DND-41 (cell line): Measurements from ENCODE around the gene ZNF581.

Experiments used
- ATAC-seq: fragments of 200-7000 bp; cut with Tn5 transposase; 3 replicates; pipeline ENCODE4 v1.9.1; 2021; ENCODE audit warnings: low read depth; ENCODE audit not compliant: insufficient read depth
- DNase-seq: peaks from one replicate; pipeline ENCODE4 v3.0.0-alpha.2; 2020
- H2AFZ ChIP-seq: 2 replicates; pipeline ENCODE4 v1.6.0; 2012; ENCODE audit warnings: low read depth, low read length
- H3K27ac ChIP-seq: 2 replicates; pipeline ENCODE4 v1.5.1; 2012; ENCODE audit warnings: low read length, inconsistent platforms
- H3K27me3 ChIP-seq: fragments of 200-600 bp; sonication (generic); 2 replicates; pipeline ENCODE4 v1.6.0; 2012; ENCODE audit warnings: low read length, mild to moderate bottlenecking, inconsistent platforms; ENCODE audit not compliant: insufficient read depth, poor library complexity
- H3K36me3 ChIP-seq: 2 replicates; pipeline ENCODE4 v1.5.1; 2012; ENCODE audit warnings: low read length, inconsistent platforms; ENCODE audit not compliant: insufficient read depth
- H3K4me1 ChIP-seq: 2 replicates; pipeline ENCODE4 v1.5.1; 2012; ENCODE audit warnings: mild to moderate bottlenecking, low read length; ENCODE audit not compliant: insufficient read depth
- H3K4me2 ChIP-seq: 2 replicates; pipeline ENCODE4 v1.6.0; 2012; ENCODE audit warnings: mild to moderate bottlenecking, moderate library complexity, low read length, inconsistent platforms; ENCODE audit not compliant: insufficient read depth
- H3K4me3 ChIP-seq, 2 experiments: fragments of 200-600 bp in 1 of 2; shearing (Covaris generic) in 1 of 2; 2 replicates each; pipeline ENCODE4 v1.5.1; 2012 to 2016; ENCODE audit warnings: inconsistent platforms in 2 of 2, low read length in 2 of 2, mild to moderate bottlenecking in 2 of 2, low read depth in 1 of 2, moderate library complexity in 1 of 2
- H3K79me2 ChIP-seq: 2 replicates; pipeline ENCODE4 v1.6.0; 2012; ENCODE audit warnings: low read length, inconsistent platforms; ENCODE audit not compliant: insufficient read depth
- H3K9ac ChIP-seq: 2 replicates; pipeline ENCODE4 v1.6.0; 2012; ENCODE audit warnings: low read depth, mild to moderate bottlenecking, inconsistent platforms, low read length, moderate library complexity
- H3K9me3 ChIP-seq: 2 replicates; pipeline ENCODE4 v1.5.1; 2012; ENCODE audit warnings: low read length, moderate library complexity, mild to moderate bottlenecking, inconsistent platforms; ENCODE audit not compliant: insufficient read depth, severe bottlenecking
- H4K20me1 ChIP-seq: 2 replicates; pipeline ENCODE4 v1.6.0; 2012; ENCODE audit warnings: low read length; ENCODE audit not compliant: insufficient read depth
- CTCF ChIP-seq: IDR thresholded peaks from 2 replicates; pipeline ENCODE4 v1.5.1; 2012; ENCODE audit warnings: borderline replicate concordance, low read length, moderate library complexity, mild to moderate bottlenecking; ENCODE audit not compliant: poor library complexity, severe bottlenecking; ENCODE audit errors: extremely low read depth
- EZH2 ChIP-seq: IDR thresholded peaks from 3 replicates; pipeline ENCODE4 v1.6.1; 2012; ENCODE audit warnings: borderline replicate concordance, low read depth, mild to moderate bottlenecking, moderate library complexity, low read length, inconsistent platforms; ENCODE audit not compliant: severe bottlenecking

The ZNF581 gene

GRCh38 chr19:55643887-55644176 is 383 bp downstream of the ZNF581 start:
- DNase-seq (no peak), ATAC-seq (no peak)
- TF ChIP-seq CTCF (no peak), EZH2 (no peak)
- Histone ChIP-seq H4K20me1 (peaks cover 17% of the 10 kb centered on the region; the same call in 1 of the 2 replicates), H2AFZ (0 out of 2 replicates have a peak overlapping the region, but pooled peaks have one; percentile 42), H3K4me1 (peaks cover 68% of the 10 kb centered on the region), H3K27me3 (no peaks in the 10 kb centered on the region), H3K4me3 (peak overlapping the region; percentile 98 to 99), H3K9ac (peak overlapping the region; percentile 92), H3K9me3 (no peaks in the 10 kb centered on the region), H3K27ac (peak overlapping the region; percentile 73), H3K79me2 (peaks cover 72% of the 10 kb centered on the region), H3K4me2 (peak overlapping the region; percentile 85), H3K36me3 (peaks cover 18% of the 10 kb centered on the region)

GRCh38 chr19:55644191-55644833 is 863 bp downstream of the ZNF581 start:
- Histone ChIP-seq H3K9me3 (no peaks in the 10 kb centered on the region), H3K4me2 (peak overlapping the region; percentile 85), H4K20me1 (peaks cover 17% of the 10 kb centered on the region; the same call in 1 of the 2 replicates), H3K4me3 (peak overlapping the region; percentile 98 to 99), H3K27me3 (no peaks in the 10 kb centered on the region), H3K27ac (peak overlapping the region; percentile 73), H2AFZ (no peak overlapping the region), H3K4me1 (peaks cover 69% of the 10 kb centered on the region), H3K79me2 (peaks cover 75% of the 10 kb centered on the region), H3K9ac (peak overlapping the region; percentile 92), H3K36me3 (peaks cover 18% of the 10 kb centered on the region)
- ATAC-seq (no peak), DNase-seq (no peak)
- TF ChIP-seq EZH2 (no peak), CTCF (no peak)

- H3K36me3 ChIP-seq: peaks cover 18% of the 10 kb centered on the region
- peaks cover 70% of the 10 kb centered on the region for H3K4me1 ChIP-seq
- no peaks in the 10 kb centered on the region for H3K9me3 ChIP-seq
- ATAC-seq: no peak
- no peak for TF ChIP-seq CTCF
- TF ChIP-seq EZH2: no peak
- DNase-seq: no peak
- H3K4me2 ChIP-seq: peak overlapping the region; percentile 85
- H2AFZ ChIP-seq: no peak overlapping the region
- H3K27ac ChIP-seq: 0 out of 2 replicates have a peak overlapping the region, but pooled peaks have one; percentile 73
- H3K79me2 ChIP-seq: peaks cover 77% of the 10 kb centered on the region
- H3K9ac ChIP-seq: peak overlapping the region; percentile 92
- peaks cover 17% of the 10 kb centered on the region; the same call in 1 of the 2 replicates for H4K20me1 ChIP-seq
- H3K27me3 ChIP-seq: no peaks in the 10 kb centered on the region
- peak overlapping the region in 1 of 2 experiments; percentile 99; a peak in 3 of 4 replicates for H3K4me3 ChIP-seq
These were observed 1.5 kb downstream of the ZNF581 start for GRCh38 chr19:55644842-55645511.
